Right kidney (tissue), 1 donor: Measurements from ENCODE around the gene DDX54.

ENCODE experiments used
- DNase-seq: peaks from one replicate; pipeline ENCODE4 v3.0.0-alpha.2; 2016

The DDX54 gene

DNA sequence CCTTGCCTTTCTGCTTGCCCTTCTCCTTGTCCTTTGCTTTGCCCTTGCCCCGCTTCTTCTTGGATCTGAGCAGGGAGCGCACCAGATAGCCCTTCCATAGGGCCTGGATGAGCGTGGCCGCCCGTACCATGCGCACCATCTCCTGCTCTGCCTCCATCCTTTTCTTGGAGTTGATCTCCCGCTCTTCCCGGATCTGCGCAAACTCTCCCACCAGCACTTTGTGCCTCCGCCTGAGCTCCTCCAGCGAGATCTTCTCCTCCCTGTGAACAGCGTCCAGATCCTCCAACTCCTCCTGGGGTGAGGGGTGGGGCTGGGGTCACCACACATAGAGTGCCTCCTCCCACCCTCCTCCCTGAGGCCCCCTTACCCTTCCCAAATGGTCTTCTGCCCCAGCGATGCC is 10.3 kb upstream of the DDX54 start:
- no peak for DNase-seq

DNA sequence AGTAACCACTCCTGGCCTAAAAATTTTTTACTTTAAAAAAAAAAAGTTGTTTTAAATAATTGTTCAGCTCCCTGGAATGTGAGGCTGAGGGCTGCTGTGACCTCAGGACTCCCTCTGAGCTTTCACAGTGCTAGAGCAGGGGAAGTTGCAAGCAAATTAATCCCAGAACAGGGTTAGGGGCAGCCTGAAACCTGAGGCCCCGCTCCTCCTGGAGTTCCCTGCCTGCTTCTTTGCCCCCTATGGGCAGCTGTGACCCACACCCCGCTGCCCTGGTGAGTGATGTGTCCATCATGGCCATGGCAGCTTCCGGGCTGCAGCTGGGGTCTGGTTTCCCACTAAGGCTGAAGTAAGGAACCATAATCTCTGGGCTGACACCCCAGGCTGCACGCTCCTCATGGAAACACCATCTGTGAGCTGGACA is 9.7 kb upstream of the DDX54 start:
- DNase-seq: peak; percentile 26

GRCh38 chr12:113191227-113191626 is 5.9 kb upstream of the DDX54 start:
- DNase-seq: no peak

- no peak for DNase-seq
These were observed 5.5 kb upstream of the DDX54 start for GRCh38 chr12:113190761-113191160.

DNA sequence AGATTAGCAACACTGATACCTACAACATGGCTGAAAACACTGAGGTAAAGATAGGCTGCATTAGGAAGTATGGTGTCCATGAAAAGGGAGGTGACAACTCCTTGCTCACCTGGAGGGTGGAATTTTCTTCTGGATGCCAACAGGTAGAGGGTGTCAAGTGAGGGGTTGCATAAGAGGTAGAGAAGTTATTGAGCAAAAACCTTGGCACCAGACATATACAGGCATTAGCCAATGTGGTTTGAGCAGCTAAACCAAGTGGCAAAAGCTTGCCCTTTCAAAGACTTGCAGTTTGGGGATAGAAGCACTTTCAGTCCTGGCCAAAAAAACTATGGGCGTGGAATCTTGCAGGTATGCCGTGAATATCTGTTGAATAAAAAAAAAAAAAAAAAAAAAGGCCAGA is 4.1 kb upstream of the DDX54 start:
- DNase-seq: no peak

- DNase-seq: no peak
These were observed 1.5 kb upstream of the DDX54 start for GRCh38 chr12:113186666-113187325.

DNA sequence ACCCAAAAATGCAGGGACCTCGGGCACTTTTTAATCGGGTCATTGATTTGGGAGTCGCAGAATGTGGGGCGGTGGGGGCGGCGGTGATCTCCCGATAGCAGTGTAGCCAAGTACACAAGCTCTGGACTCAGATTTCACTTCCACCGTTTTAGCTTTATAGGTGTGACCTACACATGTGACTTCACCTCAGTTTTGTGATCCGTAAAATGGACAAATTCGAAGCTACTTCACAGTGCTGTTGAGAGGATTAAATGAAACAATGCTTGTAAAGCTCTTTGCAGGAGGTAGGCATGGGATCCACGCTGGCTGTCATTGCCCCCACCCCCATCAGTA is 721 bp upstream of the DDX54 start:
- no peak for DNase-seq

- DNase-seq: peak; percentile 99
These were observed 438 bp downstream of the DDX54 start for GRCh38 chr12:113184900-113185179.

DNA sequence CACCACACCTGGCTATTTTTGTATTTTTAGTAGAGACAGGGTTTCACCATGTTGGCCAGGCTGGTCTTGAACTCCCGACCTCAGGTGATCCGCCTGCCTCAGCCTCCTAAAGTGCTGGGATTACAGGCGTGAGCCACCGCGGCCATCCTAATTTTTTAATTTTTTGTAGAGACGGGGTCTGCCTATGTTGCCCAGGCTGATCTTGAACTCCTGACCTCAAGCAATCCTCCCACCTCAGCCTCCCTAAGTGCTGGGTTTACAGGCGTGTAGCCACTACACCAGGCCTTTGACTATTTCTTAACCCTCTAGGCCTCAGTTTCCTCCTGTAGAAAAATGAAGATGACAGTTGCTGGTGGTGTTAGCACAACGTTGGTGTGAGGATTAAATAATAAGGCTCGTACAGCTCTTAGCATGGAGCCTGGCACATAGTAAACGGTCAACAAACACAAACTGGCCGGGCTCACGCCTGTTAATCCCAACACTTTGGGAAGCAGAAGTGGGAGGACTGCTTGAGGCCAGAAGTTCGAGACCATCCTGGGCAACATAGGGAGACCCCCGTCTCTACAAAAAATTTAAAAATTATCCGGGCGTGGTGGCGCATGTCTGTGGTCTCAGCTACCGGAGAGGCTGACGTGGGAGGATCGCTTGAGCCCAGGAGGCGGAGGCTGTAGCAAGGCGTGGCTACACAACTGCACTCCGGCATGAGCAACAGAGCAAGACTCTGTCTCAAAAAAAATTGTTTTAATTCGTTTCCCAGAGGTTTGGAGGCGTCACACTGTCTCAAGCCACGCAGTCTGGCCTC is 979 bp downstream of the DDX54 start:
- no peak for DNase-seq

- no peak for DNase-seq
These were observed 2.2 kb downstream of the DDX54 start for GRCh38 chr12:113183030-113183589.

DNA sequence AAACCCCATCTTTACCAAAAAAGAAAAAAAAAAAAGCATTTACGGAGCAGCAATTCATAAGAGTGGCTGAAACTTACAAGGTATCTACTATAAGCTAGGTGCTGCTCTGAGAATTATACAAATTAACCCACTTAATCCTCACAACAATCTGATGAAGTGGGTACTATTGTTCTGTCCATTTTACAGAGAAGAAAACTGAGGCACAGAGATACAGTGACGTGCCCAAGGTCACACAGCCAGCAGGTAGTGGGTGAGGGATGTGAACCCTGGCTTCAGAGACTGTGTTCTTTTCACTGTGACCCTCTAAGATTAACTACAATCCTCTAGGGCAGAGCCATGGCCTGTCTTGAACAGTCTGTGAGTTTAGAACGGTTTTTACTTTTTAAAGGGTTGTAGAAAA is 3.3 kb downstream of the DDX54 start:
- no peak for DNase-seq

- no peak for DNase-seq
These were observed 4.9 kb downstream of the DDX54 start for GRCh38 chr12:113180333-113180732.

DNA sequence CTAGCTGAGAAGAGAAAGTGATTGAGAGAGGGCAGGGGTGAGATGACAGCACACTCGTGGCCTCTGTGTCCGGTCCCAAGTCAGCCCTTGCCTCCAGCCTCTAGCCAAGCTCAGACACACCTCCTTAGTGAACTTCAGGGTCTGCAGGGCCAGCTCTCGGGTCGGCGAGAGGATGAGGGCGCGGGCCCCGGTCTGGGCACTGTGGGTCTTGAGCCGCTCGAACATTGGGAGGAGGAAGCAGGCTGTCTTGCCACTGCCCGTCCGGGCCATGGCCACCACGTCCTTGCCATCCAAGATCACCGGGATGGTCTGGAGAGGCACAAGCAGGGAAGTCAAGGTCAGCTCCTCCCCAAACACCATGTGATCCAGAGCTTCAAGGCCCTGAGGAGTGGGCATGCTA is 6.3 kb downstream of the DDX54 start:
- DNase-seq: no peak

DNA sequence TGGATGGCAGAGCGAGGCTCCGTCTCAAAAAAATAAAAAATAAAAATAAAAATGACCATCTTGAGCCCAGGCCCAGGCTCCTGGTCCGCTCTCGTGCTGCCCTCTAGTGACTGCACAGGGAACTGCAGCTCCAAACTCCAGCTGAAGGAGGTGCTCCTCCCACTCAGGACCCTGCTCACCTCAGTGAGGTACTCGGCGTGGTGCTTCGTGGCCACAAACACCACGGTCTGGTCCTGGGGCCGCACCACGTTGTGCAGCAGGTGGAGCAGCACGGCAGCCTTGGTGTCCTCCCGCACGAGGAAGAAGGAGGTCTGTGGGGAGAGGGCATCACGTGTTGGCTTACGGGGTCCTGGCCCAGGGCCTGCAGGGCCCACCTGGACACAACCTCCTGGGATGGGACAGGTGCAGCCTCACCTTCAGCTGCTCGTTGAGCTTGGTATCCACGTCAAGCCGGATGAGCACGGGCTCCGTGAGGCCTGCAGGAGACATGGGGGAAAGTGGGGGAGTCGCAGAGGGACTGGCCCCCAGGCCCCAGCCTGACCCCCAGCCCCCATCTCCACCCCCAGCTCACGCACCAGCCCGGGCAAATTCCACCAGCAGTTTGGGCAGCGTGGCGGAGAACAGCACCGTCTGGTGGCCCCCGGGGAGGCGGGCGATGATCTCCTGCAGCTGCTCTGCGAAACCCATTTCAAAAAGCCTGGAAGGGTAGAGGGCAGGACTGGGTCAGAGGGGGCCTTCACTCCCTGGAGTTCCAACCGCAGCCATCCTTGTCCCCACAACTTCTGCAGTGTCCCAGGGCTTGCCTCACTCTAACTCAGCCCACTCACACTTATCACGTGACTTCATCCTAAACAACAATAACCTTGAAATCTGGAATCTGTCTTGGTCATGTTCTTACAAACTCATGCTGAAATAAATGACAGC is 10.6 kb downstream of the DDX54 start:
- DNase-seq: peak; percentile 66

DNA sequence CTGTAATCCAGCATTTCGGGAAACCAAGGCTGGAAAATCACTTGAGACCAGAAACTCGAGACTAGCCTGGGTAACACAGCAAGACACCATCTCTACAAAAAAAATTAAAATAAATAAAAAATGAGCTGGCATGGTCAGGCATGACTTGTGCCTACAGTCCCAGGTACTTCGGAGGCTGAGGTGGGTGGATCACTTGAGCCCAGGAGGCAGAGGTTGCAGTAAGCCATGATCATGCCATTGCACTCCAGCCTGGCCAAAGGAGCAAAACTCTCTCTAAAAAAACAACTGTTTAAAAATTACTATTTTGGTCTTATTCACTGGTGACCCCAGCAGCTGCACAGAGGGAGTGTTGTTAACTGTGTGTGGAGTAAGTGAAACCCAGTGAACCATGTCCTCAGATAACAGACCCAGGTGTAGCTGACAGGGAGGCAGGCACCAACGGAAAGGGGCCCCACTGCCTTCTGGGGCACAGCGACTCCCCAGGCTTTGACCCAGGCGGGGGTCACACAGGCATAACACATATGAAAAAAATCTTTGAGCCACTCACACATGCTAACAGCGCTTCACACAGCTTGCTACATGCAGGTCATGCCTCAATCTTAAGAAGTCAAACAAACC is 12.1 kb downstream of the DDX54 start:
- no peak for DNase-seq

DNA sequence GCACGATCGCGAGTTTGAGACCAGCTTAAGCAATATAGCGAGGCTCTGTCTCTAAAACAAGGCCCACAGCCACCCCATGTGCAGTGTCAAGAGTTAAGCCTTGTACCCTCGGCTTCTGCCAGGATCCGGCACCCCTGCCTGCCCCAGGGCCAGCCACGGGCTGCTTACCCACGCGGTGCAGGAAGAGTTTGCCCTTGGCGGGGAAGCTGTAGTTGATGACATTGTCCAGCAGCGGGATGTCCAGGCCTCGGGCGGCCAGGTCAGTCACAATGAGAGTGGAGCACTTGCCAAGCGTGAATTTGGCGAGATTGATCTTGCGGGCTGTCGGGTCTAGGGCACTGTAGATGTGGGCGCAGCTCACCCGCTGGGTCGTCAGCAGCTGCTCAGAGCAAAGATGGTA is 13.1 kb downstream of the DDX54 start:
- no peak for DNase-seq

DNA sequence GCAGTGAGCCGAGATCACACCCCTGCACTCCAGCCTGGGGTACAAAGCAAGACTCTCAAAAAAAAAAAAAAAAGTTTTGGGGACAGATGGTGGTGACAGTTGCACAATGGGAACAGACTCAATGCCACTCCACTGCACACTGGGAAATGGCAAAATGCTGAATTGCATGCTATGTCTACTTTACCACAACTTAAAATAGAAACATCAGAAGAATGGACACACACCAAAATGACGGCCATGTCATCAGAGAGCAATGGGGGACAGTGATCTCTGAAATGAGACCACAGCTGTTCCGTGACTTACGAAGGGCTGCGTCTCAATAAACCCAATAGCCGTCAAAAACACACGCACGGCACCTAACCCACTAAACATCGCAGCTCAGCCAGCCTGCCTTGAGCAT is 13.7 kb downstream of the DDX54 start:
- no peak for DNase-seq

- no peak for DNase-seq
These were observed 14.4 kb downstream of the DDX54 start for GRCh38 chr12:113170926-113171325.

- DNase-seq: no peak
These were observed 14.8 kb downstream of the DDX54 start for GRCh38 chr12:113170457-113170856.

GRCh38 chr12:113169697-113170096 is 15.6 kb downstream of the DDX54 start:
- no peak for DNase-seq

DNA sequence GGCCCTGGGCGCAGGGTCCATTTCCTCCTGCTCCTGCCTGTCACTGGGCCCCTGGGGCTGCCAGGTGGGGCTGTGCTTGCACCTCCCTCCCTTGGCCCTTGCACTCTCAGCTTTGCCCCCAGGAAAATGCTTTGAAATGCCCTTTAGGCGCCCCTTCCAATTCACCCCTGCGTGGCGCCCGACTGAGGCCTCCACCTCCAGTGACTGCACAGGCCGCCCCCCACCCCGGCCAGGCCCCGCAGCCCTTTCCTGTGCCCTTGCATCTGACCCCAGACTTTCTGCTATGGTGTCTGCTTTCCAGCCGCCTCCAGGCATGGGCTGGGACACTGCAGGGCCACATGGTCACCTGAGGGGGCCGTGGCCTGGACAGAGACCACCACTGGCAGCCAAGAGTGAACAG is 17.4 kb downstream of the DDX54 start:
- no peak for DNase-seq
